Psoas muscle (tissue), 8 donors: ENCODE data around the gene USP11. TPM values are rescaled to one million over a fixed set of nuclear protein-coding genes. Genes with fewer than 3 reads are reported as not detected.

Source experiments
- ATAC-seq, 4 donors: fragments of 200-7000 bp; cut with Tn5 transposase; one replicate each; pipeline ENCODE4 v1.9.1; 2020; ENCODE audit warnings: moderate library complexity in 3 of 4, mild to moderate bottlenecking in 2 of 4
- DNase-seq, 2 donors: peaks; one replicate each; pipeline ENCODE4 v3.0.0-alpha.2; 2020
- H3K27ac ChIP-seq: fragments of 200-600 bp; one replicate; pipeline ENCODE4 v1.8.0; 2022
- H3K27me3 ChIP-seq, 3 donors: fragments of 200-600 bp in 1 of 3; one replicate each; pipeline versions ENCODE4 v1.6.1 to v1.8.0; 2013 to 2022; ENCODE audit warnings: low read length in 2 of 3, mild to moderate bottlenecking in 2 of 3, moderate library complexity in 1 of 3; ENCODE audit not compliant: insufficient read depth in 3 of 3
- H3K36me3 ChIP-seq, 2 donors: fragments of 200-600 bp in 1 of 2; one replicate each; pipeline versions ENCODE4 v1.6.1 to v1.8.0; 2013 to 2022; ENCODE audit warnings: low read depth in 1 of 2, mild to moderate bottlenecking in 1 of 2, moderate library complexity in 1 of 2; ENCODE audit not compliant: insufficient read depth in 1 of 2
- H3K4me1 ChIP-seq: fragments of 200-600 bp; one replicate; pipeline ENCODE4 v1.8.0; 2022
- H3K4me3 ChIP-seq: fragments of 200-600 bp; one replicate; pipeline ENCODE4 v1.8.0; 2022; ENCODE audit warnings: mild to moderate bottlenecking
- H3K9me3 ChIP-seq: fragments of 200-600 bp; one replicate; pipeline ENCODE4 v1.8.0; 2022
- CTCF ChIP-seq: fragments of 200-600 bp; IDR thresholded peaks from one replicate; pipeline ENCODE4 v1.8.0; 2022; ENCODE audit warnings: antibody characterized with exemption
- WGBS, 3 donors: extraction: QIAGEN DNeasy Blood & Tissue Kit; methylation state at CpG; one replicate each; pipeline versions ENCODE4 v1.1.6 to v1.1.7; 2013; 5-methylcytosine and 5-hydroxymethylcytosine counted together
- intact Hi-C, 2 donors: fragments of 100-400 bp; cut with DNase I; formaldehyde crosslinking; loops; one replicate each; pipeline versions ENCODE4 v1.11.0 to v1.14.2; 2022
- polyA plus RNA-seq, 3 donors: library from polyadenylated mRNA; stranded (reverse); fragments of 200-250 nt; gene quantifications; one replicate each; pipeline ENCODE4 v1.2.3, GENCODE V29; 2013
- total RNA-seq, 4 donors: library from RNA; stranded (reverse); fragmentation: NEBNext Ultra II Directional in 2 of 4; extraction: Animal tissue kit (Norgen Biotek cat#: 25700) in 2 of 4; gene quantifications; one replicate each; pipeline versions ENCODE4 v1.2.1 to v1.2.4, GENCODE V29; 2021 to 2023
- donor health status: healthy with polysubstance abuse.
- donor health status: DM: no; HTN: no; CAD: no; lungs with moderate emphysema.
- donor health status: Bipolar disorder and iron deficiency.
- donor health status: healthy.
- donor health status: DM: yes; HTN: yes; CAD: no.
- donor health status: DM: no; HTN: no; CAD: no.
- donor health status: DM: no; HTN: no; CAD: no.
- donor health status: DM: yes; HTN: yes; CAD: no.

USP11 gene
- total and polyA plus RNA-seq, 7 donors, result 16.1 to 50.7 (median 30.7) TPM

- 86 to 92% (median 90%) methylated on average over 9 of the region's 9 CpGs for WGBS, 3 donors
- H3K27me3 ChIP-seq, result no peaks in the 10 kb centered on the region
- intact Hi-C loops, result no loop called here
- TF ChIP-seq CTCF, result no peak
- no peaks in the 10 kb centered on the region for H3K9me3 ChIP-seq
- H3K4me1 ChIP-seq, result peaks cover 1% of the 10 kb centered on the region
- no peak for DNase-seq
- no peak overlapping the region for H3K4me3 ChIP-seq
- ATAC-seq, result no peak
- no peak overlapping the region for H3K27ac ChIP-seq
- H3K36me3 ChIP-seq, result peaks cover 5 to 70% of the 10 kb centered on the region in 2 donors
Observed at GRCh38 chrX:47227334-47227583, 5.5 kb upstream of the USP11 start.

- peaks cover 5 to 61% of the 10 kb centered on the region in 2 donors for H3K36me3 ChIP-seq
- no peak for TF ChIP-seq CTCF
- 89 to 98% (median 95%) methylated on average over 11 to 12 of the region's 12 CpGs for WGBS, 3 donors
- H3K27ac ChIP-seq, result no peak overlapping the region
- intact Hi-C loops, result no loop called here
- no peak overlapping the region for H3K4me3 ChIP-seq
- no peak for DNase-seq
- no peaks in the 10 kb centered on the region for H3K9me3 ChIP-seq
- peaks cover 5% of the 10 kb centered on the region for H3K4me1 ChIP-seq
- no peaks in the 10 kb centered on the region for H3K27me3 ChIP-seq
- no peak for ATAC-seq
Observed at GRCh38 chrX:47228550-47229270, 4.1 kb upstream of the USP11 start.

GRCh38 chrX:47229427-47229826 lies 3.4 kb upstream of the USP11 start:
- no peak for TF ChIP-seq CTCF
- no peaks in the 10 kb centered on the region for H3K27me3 ChIP-seq
- 91 to 100% (median 95%) methylated on average over 4 to 6 of the region's 6 CpGs for WGBS, 3 donors
- intact Hi-C loops, result no loop called here
- ATAC-seq, result no peak
- peaks cover 5% of the 10 kb centered on the region for H3K4me1 ChIP-seq
- H3K27ac ChIP-seq, result no peak overlapping the region
- H3K4me3 ChIP-seq, result no peak overlapping the region
- no peak for DNase-seq
- no peaks in the 10 kb centered on the region for H3K9me3 ChIP-seq
- H3K36me3 ChIP-seq, result peaks cover 5 to 54% of the 10 kb centered on the region in 2 donors

GRCh38 chrX:47230136-47230868 lies 2.5 kb upstream of the USP11 start:
- WGBS, 3 donors, result 86 to 92% (median 88%) methylated on average over 5 of the region's 5 CpGs
- peaks cover 0 to 46% of the 10 kb centered on the region in 2 donors for H3K36me3 ChIP-seq
- intact Hi-C loops, result no loop called here
- H3K9me3 ChIP-seq, result no peaks in the 10 kb centered on the region
- ATAC-seq (no peak), DNase-seq (no peak)
- TF ChIP-seq CTCF, result no peak
- H3K4me1 ChIP-seq, result peaks cover 5% of the 10 kb centered on the region
- H3K4me3 ChIP-seq, result no peak overlapping the region
- no peaks in the 10 kb centered on the region for H3K27me3 ChIP-seq
- H3K27ac ChIP-seq, result no peak overlapping the region
